Smooth muscle cell (in vitro differentiated cells): ENCODE measurements around the gene AFDN. TPM values are rescaled to one million over a fixed set of nuclear protein-coding genes. Genes with fewer than 3 reads are reported as not detected.
"Not testable (repeated sequence)": the region's sequence is repeated elsewhere in the genome, so short reads cannot be mapped to it uniquely, and the experiment has no call there.

ENCODE experiments used
- DNase-seq: peaks from one replicate; lab custom pipeline; 2025; ENCODE audit not compliant: unreplicated experiment; lab: John Stamatoyannopoulos, UW
- H2AFZ ChIP-seq: fragments of 200-600 bp; sonication (generic); 2 replicates; pipeline ENCODE4 v1.6.0; 2016; ENCODE audit warnings: antibody characterized with exemption, low read depth, mild to moderate bottlenecking
- H3F3A ChIP-seq: fragments of 200-600 bp; sonication (generic); 2 replicates; pipeline ENCODE4 v1.6.0; 2017; ENCODE audit warnings: antibody characterized with exemption, low read depth
- H3K27ac ChIP-seq: fragments of 200-600 bp; sonication (generic); 2 replicates; pipeline ENCODE4 v1.5.1; 2016; ENCODE audit warnings: low read depth, mild to moderate bottlenecking
- H3K27me3 ChIP-seq: fragments of 200-600 bp; sonication (generic); 2 replicates; pipeline ENCODE4 v1.6.1; 2016; ENCODE audit warnings: low read depth, mild to moderate bottlenecking
- H3K36me3 ChIP-seq: fragments of 200-600 bp; sonication (generic); 2 replicates; pipeline ENCODE4 v1.5.1; 2016; ENCODE audit warnings: low read depth
- H3K4me1 ChIP-seq: fragments of 200-600 bp; sonication (generic); 2 replicates; pipeline ENCODE4 v1.5.1; 2016; ENCODE audit warnings: low read depth
- H3K4me2 ChIP-seq: fragments of 200-600 bp; sonication (generic); 2 replicates; pipeline ENCODE4 v1.6.0; 2016; ENCODE audit warnings: mild to moderate bottlenecking
- H3K4me3 ChIP-seq: fragments of 200-600 bp; sonication (generic); 2 replicates; pipeline ENCODE4 v1.5.1; 2016; ENCODE audit warnings: mild to moderate bottlenecking
- H3K79me2 ChIP-seq: fragments of 200-600 bp; sonication (generic); 2 replicates; pipeline ENCODE4 v1.6.0; 2016; ENCODE audit warnings: low read depth, mild to moderate bottlenecking
- H3K9ac ChIP-seq: fragments of 200-600 bp; sonication (generic); 2 replicates; pipeline ENCODE4 v1.6.0; 2016; ENCODE audit warnings: low read depth
- H3K9me3 ChIP-seq: fragments of 200-600 bp; sonication (generic); replicated peaks from 2 replicates; pipeline ENCODE4 v1.5.1; 2016; ENCODE audit warnings: low read depth
- H4K20me1 ChIP-seq: fragments of 200-600 bp; sonication (generic); 2 replicates; pipeline ENCODE4 v1.6.0; 2016; ENCODE audit warnings: low read depth
- WGBS: methylation state at CpG from one replicate; pipeline ENCODE4 v1.1.7; 2016; ENCODE audit warnings: low lambda C conversion rate; 5-methylcytosine and 5-hydroxymethylcytosine counted together
- polyA plus RNA-seq: library from polyadenylated mRNA; unstranded; fragments of >200 nt; fragmentation: Nextera tagmentation; extraction: Ambion mirVana; gene quantifications from 2 replicates; pipeline ENCODE4 v1.2.1, GENCODE V29; 2016
- total RNA-seq: library from RNA; depleted of rRNA; stranded (reverse); fragments of >200 nt; gene quantifications from 2 replicates; pipeline ENCODE4 v1.2.3, GENCODE V29; 2014
- TF ChIP-seq, protein P1 (sequence below): fragments of 200-600 bp; sonication (generic); IDR thresholded peaks from 2 replicates; pipeline ENCODE4 v1.5.1; 2017; ENCODE audit warnings: borderline replicate concordance, mild to moderate bottlenecking, antibody characterized with exemption; ENCODE audit not compliant: insufficient read depth, poor library complexity, severe bottlenecking

The AFDN gene
- total and polyA plus RNA-seq, 2 experiments from 2014 or later, result 52.3 to 98.8 TPM

DNA sequence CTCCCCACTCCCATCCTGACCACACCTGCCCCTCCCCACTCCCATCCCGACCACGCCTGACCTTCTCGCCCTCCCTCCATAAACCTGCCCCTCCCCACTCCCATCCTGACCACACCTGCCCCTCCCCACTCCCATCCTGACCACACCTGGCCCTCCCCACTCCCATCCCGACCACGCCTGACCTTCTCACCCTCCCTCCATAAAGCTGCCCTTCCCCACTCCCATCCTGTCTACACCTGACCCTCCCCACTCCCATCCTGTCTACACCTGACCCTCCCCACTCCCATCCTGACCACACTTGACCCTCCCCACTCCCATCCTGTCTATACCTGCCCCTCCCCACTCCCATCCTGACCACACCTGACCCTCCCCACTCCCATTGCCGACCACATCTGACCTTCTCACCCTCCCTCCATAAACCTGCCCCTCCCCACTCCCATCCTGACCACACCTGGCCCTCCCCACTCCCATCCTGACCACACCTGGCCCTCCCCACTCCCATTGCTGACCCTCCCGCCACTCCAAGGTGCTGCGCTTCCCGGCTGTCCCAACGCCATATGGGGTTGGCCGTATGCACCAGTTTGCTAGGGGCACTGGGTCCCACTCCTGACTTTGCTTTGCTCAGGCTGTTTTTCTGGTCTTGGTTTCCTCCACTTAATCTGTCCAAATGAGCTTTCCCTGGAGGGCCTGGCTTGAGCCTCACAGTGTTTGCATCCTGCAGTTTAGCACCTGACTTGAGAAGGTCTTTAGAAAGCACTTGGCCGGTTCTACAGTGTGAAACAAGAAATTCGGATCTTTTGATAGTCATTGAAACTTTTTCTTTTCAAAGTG, 173.7 kb downstream of the AFDN start:
- no peak overlapping the region for H3K9ac ChIP-seq
- no peaks in the 10 kb centered on the region for H3K79me2 ChIP-seq
- no peak overlapping the region for H2AFZ ChIP-seq
- no peaks in the 10 kb centered on the region for H3K4me1 ChIP-seq
- TF ChIP-seq, protein P1, sequence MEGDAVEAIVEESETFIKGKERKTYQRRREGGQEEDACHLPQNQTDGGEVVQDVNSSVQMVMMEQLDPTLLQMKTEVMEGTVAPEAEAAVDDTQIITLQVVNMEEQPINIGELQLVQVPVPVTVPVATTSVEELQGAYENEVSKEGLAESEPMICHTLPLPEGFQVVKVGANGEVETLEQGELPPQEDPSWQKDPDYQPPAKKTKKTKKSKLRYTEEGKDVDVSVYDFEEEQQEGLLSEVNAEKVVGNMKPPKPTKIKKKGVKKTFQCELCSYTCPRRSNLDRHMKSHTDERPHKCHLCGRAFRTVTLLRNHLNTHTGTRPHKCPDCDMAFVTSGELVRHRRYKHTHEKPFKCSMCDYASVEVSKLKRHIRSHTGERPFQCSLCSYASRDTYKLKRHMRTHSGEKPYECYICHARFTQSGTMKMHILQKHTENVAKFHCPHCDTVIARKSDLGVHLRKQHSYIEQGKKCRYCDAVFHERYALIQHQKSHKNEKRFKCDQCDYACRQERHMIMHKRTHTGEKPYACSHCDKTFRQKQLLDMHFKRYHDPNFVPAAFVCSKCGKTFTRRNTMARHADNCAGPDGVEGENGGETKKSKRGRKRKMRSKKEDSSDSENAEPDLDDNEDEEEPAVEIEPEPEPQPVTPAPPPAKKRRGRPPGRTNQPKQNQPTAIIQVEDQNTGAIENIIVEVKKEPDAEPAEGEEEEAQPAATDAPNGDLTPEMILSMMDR, result no peak
- H3K4me2 ChIP-seq, result no peak overlapping the region
- H4K20me1 ChIP-seq, result no peaks in the 10 kb centered on the region
- no peak for DNase-seq
- no peaks in the 10 kb centered on the region for H3F3A ChIP-seq
- H3K4me3 ChIP-seq, result no peak overlapping the region
- 95% methylated on average over 8 of the region's 13 CpGs for WGBS
- H3K27me3 ChIP-seq, result no peaks in the 10 kb centered on the region
- no peaks in the 10 kb centered on the region for H3K36me3 ChIP-seq
- no peak overlapping the region for H3K27ac ChIP-seq
- H3K9me3 ChIP-seq, result no peaks in the 10 kb centered on the region

- 96% methylated on average over 10 of the region's 10 CpGs for WGBS
- Histone ChIP-seq H3K4me3 (no peak overlapping the region), H3K4me2 (no peak overlapping the region), H3K27me3 (no peaks in the 10 kb centered on the region), H3K4me1 (no peaks in the 10 kb centered on the region), H3K79me2 (no peaks in the 10 kb centered on the region), H3F3A (no peaks in the 10 kb centered on the region), H3K27ac (no peak overlapping the region), H2AFZ (no peak overlapping the region), H3K9me3 (no peaks in the 10 kb centered on the region), H4K20me1 (no peaks in the 10 kb centered on the region), H3K9ac (no peak overlapping the region), H3K36me3 (no peaks in the 10 kb centered on the region)
- no peak for DNase-seq
- TF ChIP-seq, protein P1, result no peak
Observed at GRCh38 chr6:168001029-168001332, 174.3 kb downstream of the AFDN start.

- H3K4me2 ChIP-seq, H3K9me3 ChIP-seq, H2AFZ ChIP-seq, H3K4me1 ChIP-seq, H3K4me3 ChIP-seq, H3K9ac ChIP-seq, H3K79me2 ChIP-seq, DNase-seq, H4K20me1 ChIP-seq, H3K36me3 ChIP-seq, H3F3A ChIP-seq, H3K27ac ChIP-seq, H3K27me3 ChIP-seq: not testable (repeated sequence)
- WGBS, result 97% methylated on average over 16 of the region's 21 CpGs
Observed at GRCh38 chr6:168001514-168001913, 174.8 kb downstream of the AFDN start.

GRCh38 chr6:168002804-168003203, 176.1 kb downstream of the AFDN start:
- no peaks in the 10 kb centered on the region for H3K4me1 ChIP-seq
- H3K4me2 ChIP-seq, result no peak overlapping the region
- H3K9ac ChIP-seq, result no peak overlapping the region
- no peak overlapping the region for H3K27ac ChIP-seq
- no peaks in the 10 kb centered on the region for H3K27me3 ChIP-seq
- no peak overlapping the region for H2AFZ ChIP-seq
- TF ChIP-seq, protein P1, result no peak
- H4K20me1 ChIP-seq, result no peaks in the 10 kb centered on the region
- no peak overlapping the region for H3K4me3 ChIP-seq
- H3K36me3 ChIP-seq, result no peaks in the 10 kb centered on the region
- no peaks in the 10 kb centered on the region for H3K79me2 ChIP-seq
- H3F3A ChIP-seq, result peaks cover 13% of the 10 kb centered on the region
- 96% methylated on average over 6 of the region's 6 CpGs for WGBS
- H3K9me3 ChIP-seq, result no peaks in the 10 kb centered on the region
- no peak for DNase-seq
